CD4-positive, alpha-beta memory T cell (primary cell): Measurements from ENCODE around the gene ADAMTS3. TPM values are rescaled to one million over a fixed set of nuclear protein-coding genes. Genes with fewer than 3 reads are reported as not detected.

Experiments used
- CTCF ChIA-PET: fragments of 350-600 bp; sonication (Branson Sonifier 250); formaldehyde crosslinking; loops from one replicate; lab custom pipeline; 2021; ENCODE audit warnings: inconsistent platforms; ENCODE audit not compliant: partially characterized antibody; lab: Charles Lee
- POLR2A ChIA-PET: fragments of 350-600 bp; sonication (Branson Sonifier 250); formaldehyde crosslinking; loops from one replicate; lab custom pipeline; 2021; ENCODE audit not compliant: partially characterized antibody; lab: Charles Lee
- DNase-seq, 5 donors: peaks; one replicate each; pipeline versions ENCODE4 v3.0.0 to v3.0.0-alpha.2; 2020 to 2022; ENCODE audit warnings: mixed read lengths in 1 of 5
- H3K27ac ChIP-seq: one replicate; pipeline ENCODE4 v1.7.0; 2013; ENCODE audit warnings: low read depth, low read length
- H3K27me3 ChIP-seq: 2 replicates; pipeline ENCODE4 v1.7.0; 2013; ENCODE audit warnings: mild to moderate bottlenecking, low read length, moderate library complexity; ENCODE audit not compliant: insufficient read depth
- H3K36me3 ChIP-seq: 2 replicates; pipeline ENCODE4 v1.7.0; 2013; ENCODE audit warnings: mild to moderate bottlenecking, low read length, moderate library complexity; ENCODE audit not compliant: insufficient read depth
- H3K4me1 ChIP-seq: 2 replicates; pipeline ENCODE4 v1.7.0; 2013; ENCODE audit warnings: mild to moderate bottlenecking, low read length, moderate library complexity; ENCODE audit not compliant: insufficient read depth
- H3K4me3 ChIP-seq, 2 donors: one replicate each; pipeline ENCODE4 v1.7.0; 2013; ENCODE audit warnings: low read length in 2 of 2, mild to moderate bottlenecking in 1 of 2
- H3K9me3 ChIP-seq, 2 donors: one replicate each; pipeline ENCODE4 v1.7.0; 2013; ENCODE audit warnings: low read length in 2 of 2, control low read depth in 1 of 2; ENCODE audit not compliant: control insufficient read depth in 1 of 2
- H3K27ac Mint-ChIP-seq, 7 donors: one replicate each; pipeline ENCODE4 v1.8.0; 2020 to 2021; ENCODE audit warnings: mixed read lengths in 7 of 7, mild to moderate bottlenecking in 6 of 7, inconsistent platforms in 3 of 7, moderate library complexity in 3 of 7
- H3K27me3 Mint-ChIP-seq, 2 donors: one replicate each; pipeline ENCODE4 v1.8.0; 2020 to 2021; ENCODE audit warnings: mixed read lengths in 2 of 2
- H3K36me3 Mint-ChIP-seq, 2 donors: one replicate each; pipeline ENCODE4 v1.8.0; 2020 to 2021; ENCODE audit warnings: mixed read lengths in 2 of 2, inconsistent platforms in 1 of 2, mild to moderate bottlenecking in 1 of 2
- H3K4me1 Mint-ChIP-seq, 4 donors: one replicate each; pipeline ENCODE4 v1.8.0; 2020 to 2021; ENCODE audit warnings: mixed read lengths in 4 of 4, mild to moderate bottlenecking in 1 of 4
- H3K4me3 Mint-ChIP-seq, 8 donors: one replicate each; pipeline ENCODE4 v1.8.0; 2020 to 2021; ENCODE audit warnings: mixed read lengths in 8 of 8, mild to moderate bottlenecking in 7 of 8, moderate library complexity in 6 of 8, inconsistent platforms in 3 of 8
- H3K9me3 Mint-ChIP-seq, 8 donors: one replicate each; pipeline ENCODE4 v1.8.0; 2020 to 2021; ENCODE audit warnings: mixed read lengths in 8 of 8, mild to moderate bottlenecking in 5 of 8, inconsistent platforms in 3 of 8, moderate library complexity in 1 of 8
- intact Hi-C: fragments of 100-400 bp; cut with micrococcal nuclease; formaldehyde crosslinking; loops from one replicate; pipeline ENCODE4 v1.15.1; 2023
- polyA plus RNA-seq, 2 donors: library from polyadenylated mRNA; unstranded; fragments of 300-500 nt; fragmentation: Illumina TruSeq; gene quantifications; one replicate each; pipeline ENCODE4 v1.2.3, GENCODE V29; 2021
- total RNA-seq, 2 experiments: library from RNA; stranded (reverse); gene quantifications; one replicate each; pipeline ENCODE4 v1.2.3, GENCODE V29; 2021

Gene ADAMTS3
- total and polyA plus RNA-seq, 4 experiments from 2014 or later: not detected

GRCh38 chr4:72529148-72529822, 39.7 kb downstream of the ADAMTS3 start:
- Mint-ChIP-seq H3K4me3 (no peak overlapping the region), H3K4me1 (no peaks in the 10 kb centered on the region), H3K27me3 (no peaks in the 10 kb centered on the region), H3K9me3 (no peaks in the 10 kb centered on the region), H3K36me3 (no peaks in the 10 kb centered on the region), H3K27ac (no peak overlapping the region)
- no peak overlapping the region for H3K4me3 ChIP-seq
- H3K27ac ChIP-seq: no peak overlapping the region
- POLR2A ChIA-PET: no interaction called here
- no peak for DNase-seq
- no peaks in the 10 kb centered on the region for H3K27me3 ChIP-seq
- intact Hi-C loops: no loop called here
- no peaks in the 10 kb centered on the region for H3K9me3 ChIP-seq
- CTCF ChIA-PET: no interaction called here
- no peaks in the 10 kb centered on the region for H3K36me3 ChIP-seq
- H3K4me1 ChIP-seq: no peaks in the 10 kb centered on the region

GRCh38 chr4:72527038-72527646, 41.9 kb downstream of the ADAMTS3 start:
- H3K4me1 ChIP-seq: no peaks in the 10 kb centered on the region
- no peak overlapping the region for H3K27ac Mint-ChIP-seq
- intact Hi-C loops: no loop called here
- no peaks in the 10 kb centered on the region for H3K27me3 ChIP-seq
- DNase-seq: no peak
- ChIA-PET POLR2A (no interaction called here), CTCF (no interaction called here)
- no peaks in the 10 kb centered on the region for H3K36me3 Mint-ChIP-seq
- no peak overlapping the region for H3K4me3 ChIP-seq
- no peak overlapping the region for H3K27ac ChIP-seq
- no peak overlapping the region for H3K4me3 Mint-ChIP-seq
- H3K4me1 Mint-ChIP-seq: no peaks in the 10 kb centered on the region
- no peaks in the 10 kb centered on the region for H3K9me3 ChIP-seq
- H3K27me3 Mint-ChIP-seq: peaks cover 0 to 1% of the 10 kb centered on the region in 2 donors
- no peaks in the 10 kb centered on the region for H3K9me3 Mint-ChIP-seq
- H3K36me3 ChIP-seq: no peaks in the 10 kb centered on the region

GRCh38 chr4:72525938-72526337, 43.1 kb downstream of the ADAMTS3 start:
- H3K9me3 ChIP-seq: no peaks in the 10 kb centered on the region
- Mint-ChIP-seq H3K9me3 (no peaks in the 10 kb centered on the region), H3K36me3 (no peaks in the 10 kb centered on the region), H3K4me3 (no peak overlapping the region), H3K4me1 (no peaks in the 10 kb centered on the region), H3K27me3 (peaks cover 0 to 1% of the 10 kb centered on the region in 2 donors), H3K27ac (no peak overlapping the region)
- ChIA-PET POLR2A (no interaction called here), CTCF (no interaction called here)
- H3K27me3 ChIP-seq: no peaks in the 10 kb centered on the region
- no peak overlapping the region for H3K27ac ChIP-seq
- H3K4me1 ChIP-seq: no peaks in the 10 kb centered on the region
- intact Hi-C loops: no loop called here
- H3K4me3 ChIP-seq: no peak overlapping the region
- DNase-seq: no peak
- H3K36me3 ChIP-seq: no peaks in the 10 kb centered on the region

- CTCF ChIA-PET: no interaction called here
- intact Hi-C loops: no loop called here
- peaks cover 0 to 7% (median 0%) of the 10 kb centered on the region in 8 donors for H3K9me3 Mint-ChIP-seq
These were observed 46.6 kb downstream of the ADAMTS3 start for GRCh38 chr4:72522440-72522839.

GRCh38 chr4:72513227-72513626, 55.8 kb downstream of the ADAMTS3 start:
- Mint-ChIP-seq H3K9me3 (peaks cover 0 to 12% (median 1%) of the 10 kb centered on the region in 8 donors), H3K27ac (no peak overlapping the region), H3K4me3 (no peak overlapping the region), H3K27me3 (no peaks in the 10 kb centered on the region), H3K4me1 (no peaks in the 10 kb centered on the region), H3K36me3 (no peaks in the 10 kb centered on the region)
- DNase-seq: no peak
- intact Hi-C loops: no loop called here
- Histone ChIP-seq H3K9me3 (no peaks in the 10 kb centered on the region), H3K27me3 (no peaks in the 10 kb centered on the region), H3K4me1 (no peaks in the 10 kb centered on the region), H3K36me3 (no peaks in the 10 kb centered on the region), H3K27ac (no peak overlapping the region), H3K4me3 (no peak overlapping the region)
- CTCF ChIA-PET: no interaction called here
- POLR2A ChIA-PET: no interaction called here

More at GRCh38 chr4:72522440-72522839, 46.6 kb downstream of the ADAMTS3 start:
- H3K27ac ChIP-seq: no peak overlapping the region
- no peaks in the 10 kb centered on the region for H3K4me1 ChIP-seq
- peaks cover 0 to 1% of the 10 kb centered on the region in 2 donors for H3K27me3 Mint-ChIP-seq
- no peaks in the 10 kb centered on the region for H3K36me3 Mint-ChIP-seq
- H3K27me3 ChIP-seq: no peaks in the 10 kb centered on the region
- no peak overlapping the region for H3K27ac Mint-ChIP-seq
- POLR2A ChIA-PET: no interaction called here
- H3K9me3 ChIP-seq: no peaks in the 10 kb centered on the region
- no peak overlapping the region for H3K4me3 Mint-ChIP-seq
- no peaks in the 10 kb centered on the region for H3K36me3 ChIP-seq
- H3K4me3 ChIP-seq: no peak overlapping the region
- DNase-seq: no peak
- H3K4me1 Mint-ChIP-seq: no peaks in the 10 kb centered on the region

GRCh38 chr4:72507860-72508419, 61.1 kb downstream of the ADAMTS3 start:
- POLR2A ChIA-PET: no interaction called here
- intact Hi-C loops: no loop called here

GRCh38 chr4:72507167-72507566, 61.9 kb downstream of the ADAMTS3 start:
- intact Hi-C loops: no loop called here
- no peaks in the 10 kb centered on the region for H3K36me3 ChIP-seq
- H3K27me3 ChIP-seq: no peaks in the 10 kb centered on the region
- ChIA-PET POLR2A (no interaction called here), CTCF (no interaction called here)
- Mint-ChIP-seq H3K9me3 (peaks cover 0 to 9% (median 2%) of the 10 kb centered on the region in 8 donors), H3K36me3 (no peaks in the 10 kb centered on the region), H3K27me3 (peaks cover 3 to 7% of the 10 kb centered on the region in 2 donors), H3K4me1 (no peaks in the 10 kb centered on the region), H3K4me3 (no peak overlapping the region), H3K27ac (no peak overlapping the region)
- no peak overlapping the region for H3K4me3 ChIP-seq
- no peaks in the 10 kb centered on the region for H3K4me1 ChIP-seq
- no peak overlapping the region for H3K27ac ChIP-seq
- no peak for DNase-seq
- no peaks in the 10 kb centered on the region for H3K9me3 ChIP-seq

More at GRCh38 chr4:72507860-72508419, 61.1 kb downstream of the ADAMTS3 start:
- H3K4me3 Mint-ChIP-seq: no peak overlapping the region
- H3K27ac ChIP-seq: no peak overlapping the region
- no peaks in the 10 kb centered on the region for H3K36me3 ChIP-seq
- DNase-seq: no peak
- no peaks in the 10 kb centered on the region for H3K36me3 Mint-ChIP-seq
- H3K9me3 ChIP-seq: no peaks in the 10 kb centered on the region
- H3K27me3 ChIP-seq: no peaks in the 10 kb centered on the region
- peaks cover 3 to 7% of the 10 kb centered on the region in 2 donors for H3K27me3 Mint-ChIP-seq
- no peaks in the 10 kb centered on the region for H3K4me1 Mint-ChIP-seq
- CTCF ChIA-PET: no interaction called here
- no peak overlapping the region for H3K4me3 ChIP-seq
- H3K4me1 ChIP-seq: no peaks in the 10 kb centered on the region
- peaks cover 0 to 9% (median 2%) of the 10 kb centered on the region in 8 donors for H3K9me3 Mint-ChIP-seq
- H3K27ac Mint-ChIP-seq: no peak overlapping the region
